Keratinocyte (primary cell): ENCODE results near the gene TMEM150A. TPM values are rescaled to one million over a fixed set of nuclear protein-coding genes. Genes with fewer than 3 reads are reported as not detected.

Experiments used
- DNase-seq: peaks from one replicate; pipeline ENCODE4 v3.0.0-alpha.2; 2011; ENCODE audit warnings: low read depth, missing footprints, low spot score
- FAIRE-seq: peaks from 2 replicates; lab custom pipeline; 2011; peaks lifted over from hg19 to GRCh38; lab: Jason Lieb, UNC
- H2AFZ ChIP-seq: 2 replicates; pipeline ENCODE4 v1.6.0; 2012; ENCODE audit warnings: low read length, control low read depth, inconsistent platforms; ENCODE audit not compliant: control insufficient read depth
- H3K27ac ChIP-seq: 2 replicates; pipeline ENCODE4 v1.5.1; 2011; ENCODE audit warnings: low read length; ENCODE audit not compliant: control insufficient read depth, insufficient read depth
- H3K27me3 ChIP-seq: 3 replicates; pipeline ENCODE4 v1.6.0; 2011; ENCODE audit warnings: low read length; ENCODE audit not compliant: control insufficient read depth, insufficient read depth; ENCODE audit errors: extremely low read depth
- H3K36me3 ChIP-seq, 2 experiments: 2 replicates in 1 of 2; 3 replicates in 1 of 2; pipeline ENCODE4 v1.5.1; 2011; ENCODE audit warnings: low read length in 2 of 2, mild to moderate bottlenecking in 1 of 2; ENCODE audit not compliant: control insufficient read depth in 2 of 2, insufficient read depth in 2 of 2; ENCODE audit errors: extremely low read depth in 1 of 2
- H3K4me1 ChIP-seq: 3 replicates; pipeline ENCODE4 v1.5.1; 2011; ENCODE audit warnings: low read length; ENCODE audit not compliant: control insufficient read depth, insufficient read depth; ENCODE audit errors: extremely low read depth
- H3K4me2 ChIP-seq: 3 replicates; pipeline ENCODE4 v1.6.0; 2011; ENCODE audit warnings: low read depth, low read length; ENCODE audit not compliant: control insufficient read depth, insufficient read depth; ENCODE audit errors: extremely low read depth
- H3K4me3 ChIP-seq, 3 experiments: fragments of 200-600 bp in 1 of 3; sonication (generic) in 1 of 3; 2 replicates in 2 of 3; 3 replicates in 1 of 3; pipeline ENCODE4 v1.5.1; 2011 to 2016; ENCODE audit warnings: low read length in 3 of 3, mild to moderate bottlenecking in 3 of 3, control low read depth in 2 of 3, inconsistent platforms in 1 of 3, low read depth in 1 of 3, mixed read lengths in 1 of 3, mixed run types in 1 of 3, moderate library complexity in 1 of 3; ENCODE audit not compliant: control insufficient read depth in 2 of 3, insufficient read depth in 2 of 3; ENCODE audit errors: extremely low read depth in 1 of 3
- H3K79me2 ChIP-seq: 2 replicates; pipeline ENCODE4 v1.6.0; 2012; ENCODE audit warnings: low read length; ENCODE audit not compliant: control insufficient read depth, insufficient read depth
- H3K9ac ChIP-seq: 3 replicates; pipeline ENCODE4 v1.6.0; 2011; ENCODE audit warnings: low read length; ENCODE audit not compliant: control insufficient read depth, insufficient read depth; ENCODE audit errors: extremely low read depth
- H3K9me1 ChIP-seq: 3 replicates; pipeline ENCODE4 v1.6.0; 2011; ENCODE audit warnings: low read length; ENCODE audit not compliant: control insufficient read depth, insufficient read depth; ENCODE audit errors: extremely low read depth
- H3K9me3 ChIP-seq: 2 replicates; pipeline ENCODE4 v1.5.1; 2012; ENCODE audit warnings: low read depth, low read length; ENCODE audit not compliant: control insufficient read depth
- H4K20me1 ChIP-seq: 3 replicates; pipeline ENCODE4 v1.6.0; 2011; ENCODE audit warnings: low read length; ENCODE audit not compliant: control insufficient read depth, insufficient read depth; ENCODE audit errors: extremely low read depth
- EZH2 ChIP-seq: IDR thresholded peaks from one replicate; pipeline ENCODE4 v1.6.1; 2012; ENCODE audit warnings: inconsistent platforms, mild to moderate bottlenecking, low read length, moderate library complexity
- dilution Hi-C: fragments of 300-500 bp; cut with MboI; formaldehyde crosslinking; loops from one replicate; pipeline ENCODE4 v1.7.0; 2020; ENCODE audit warnings: low sequenced_read_pairs; ENCODE audit not compliant: extremely low pct_ligation_motif_present
- polyA plus RNA-seq, 5 experiments: library from polyadenylated mRNA; depleted of rRNA in 3 of 5; stranded (reverse) in 3 of 5; stranded (forward) in 1 of 5; unstranded in 1 of 5; fragments of >200 nt; gene quantifications; 1 replicate in 1 of 5; 2 replicates in 3 of 5; 3 replicates in 1 of 5; pipeline versions ENCODE4 v1.2.1 to v1.2.3, GENCODE V29; 2011 to 2012; ENCODE audit warnings: missing spikeins in 2 of 5, low read depth in 1 of 5, low replicate concordance in 1 of 5
- TF ChIP-seq, protein P1 (sequence below), 3 experiments: IDR thresholded peaks in 1 of 3; conservative IDR thresholded peaks in 1 of 3; optimal IDR thresholded peaks in 1 of 3; 2 replicates in 2 of 3; 3 replicates in 1 of 3; pipeline versions ENCODE3 to v1.5.1; 2011; ENCODE audit warnings: low read length in 3 of 3, mild to moderate bottlenecking in 3 of 3, moderate library complexity in 2 of 3, control low read depth in 1 of 3, inconsistent platforms in 1 of 3; ENCODE audit not compliant: insufficient read depth in 2 of 3; ENCODE audit errors: extremely low read depth in 1 of 3

TMEM150A gene
- polyA plus RNA-seq, 1 donor (not counting 4 experiments of a cell fraction or from before 2014, with no cell fraction given): 7.7 TPM

DNA sequence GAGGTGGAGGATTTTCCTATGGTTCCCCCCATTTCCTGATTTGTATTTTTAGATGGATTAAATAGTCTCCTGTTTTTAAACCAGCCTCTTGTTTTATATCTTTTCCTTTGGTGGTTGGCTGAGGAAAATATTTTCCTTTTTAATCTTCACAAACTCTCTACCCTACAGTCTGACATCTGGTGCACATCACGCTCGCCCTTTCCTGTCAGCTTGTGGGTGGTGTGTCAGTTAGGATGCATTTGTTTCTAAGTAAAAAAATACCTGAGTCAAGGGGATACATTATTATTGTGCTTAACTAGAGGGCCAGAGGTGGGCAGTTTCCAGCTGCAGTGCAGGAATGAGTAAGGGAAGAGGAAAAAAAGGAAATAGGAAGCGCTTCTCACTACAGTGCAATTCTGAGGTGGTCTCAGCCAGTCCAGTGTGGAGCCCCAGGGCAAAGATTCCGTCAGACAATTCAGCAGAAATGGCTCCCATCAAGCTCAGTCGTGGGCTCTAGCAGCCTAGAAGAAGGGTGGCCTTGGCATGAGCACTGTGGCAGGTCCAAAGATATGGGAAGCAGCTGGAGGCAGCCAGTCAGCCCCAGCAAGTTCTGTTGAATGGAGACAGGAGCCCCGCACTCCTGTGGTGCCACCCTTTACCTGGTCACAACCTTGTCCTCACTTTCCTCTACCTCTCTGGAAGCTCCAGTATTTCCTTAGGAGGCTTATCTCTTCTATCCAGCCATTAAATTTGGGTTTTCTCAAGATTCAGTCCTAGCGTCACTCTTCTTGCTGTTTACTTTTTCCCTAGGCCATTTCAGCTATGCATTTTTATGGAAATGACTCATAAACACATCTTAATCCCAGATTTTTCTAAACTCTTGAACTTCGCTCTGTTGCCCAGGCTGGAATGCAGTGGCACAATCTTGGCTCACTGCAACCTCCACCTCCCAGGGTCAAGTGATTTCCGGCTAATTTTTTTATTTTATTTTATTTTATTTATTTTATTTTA is 47.0 kb upstream of the TMEM150A start:
- H3K36me3 ChIP-seq: peaks cover 19 to 32% of the 10 kb centered on the region in 2 experiments
- FAIRE-seq: no peak
- no peaks in the 10 kb centered on the region for H3K27me3 ChIP-seq
- no peak overlapping the region for H3K9ac ChIP-seq
- no peaks in the 10 kb centered on the region for H4K20me1 ChIP-seq
- H3K9me1 ChIP-seq: no peaks in the 10 kb centered on the region
- no peak for DNase-seq
- no peaks in the 10 kb centered on the region for H3K79me2 ChIP-seq
- H3K9me3 ChIP-seq: no peaks in the 10 kb centered on the region
- H3K4me1 ChIP-seq: no peaks in the 10 kb centered on the region
- dilution Hi-C loops: no loop called here
- TF ChIP-seq, protein P1, sequence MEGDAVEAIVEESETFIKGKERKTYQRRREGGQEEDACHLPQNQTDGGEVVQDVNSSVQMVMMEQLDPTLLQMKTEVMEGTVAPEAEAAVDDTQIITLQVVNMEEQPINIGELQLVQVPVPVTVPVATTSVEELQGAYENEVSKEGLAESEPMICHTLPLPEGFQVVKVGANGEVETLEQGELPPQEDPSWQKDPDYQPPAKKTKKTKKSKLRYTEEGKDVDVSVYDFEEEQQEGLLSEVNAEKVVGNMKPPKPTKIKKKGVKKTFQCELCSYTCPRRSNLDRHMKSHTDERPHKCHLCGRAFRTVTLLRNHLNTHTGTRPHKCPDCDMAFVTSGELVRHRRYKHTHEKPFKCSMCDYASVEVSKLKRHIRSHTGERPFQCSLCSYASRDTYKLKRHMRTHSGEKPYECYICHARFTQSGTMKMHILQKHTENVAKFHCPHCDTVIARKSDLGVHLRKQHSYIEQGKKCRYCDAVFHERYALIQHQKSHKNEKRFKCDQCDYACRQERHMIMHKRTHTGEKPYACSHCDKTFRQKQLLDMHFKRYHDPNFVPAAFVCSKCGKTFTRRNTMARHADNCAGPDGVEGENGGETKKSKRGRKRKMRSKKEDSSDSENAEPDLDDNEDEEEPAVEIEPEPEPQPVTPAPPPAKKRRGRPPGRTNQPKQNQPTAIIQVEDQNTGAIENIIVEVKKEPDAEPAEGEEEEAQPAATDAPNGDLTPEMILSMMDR (optimal IDR thresholded peaks at IDR 0.05 in 1 of 3, IDR thresholded peaks at IDR 0.05 in 1 of 3, conservative IDR thresholded peaks at IDR 0.05 in 1 of 3; ENCODE audit: extremely low read depth in 1 of 3, insufficient read depth in 2 of 3, low read length in 3 of 3): no peak
- no peak for TF ChIP-seq EZH2
- H3K4me2 ChIP-seq: no peak overlapping the region
- H3K4me3 ChIP-seq: no peak overlapping the region
- H3K27ac ChIP-seq: no peak overlapping the region
- no peak overlapping the region for H2AFZ ChIP-seq

DNA sequence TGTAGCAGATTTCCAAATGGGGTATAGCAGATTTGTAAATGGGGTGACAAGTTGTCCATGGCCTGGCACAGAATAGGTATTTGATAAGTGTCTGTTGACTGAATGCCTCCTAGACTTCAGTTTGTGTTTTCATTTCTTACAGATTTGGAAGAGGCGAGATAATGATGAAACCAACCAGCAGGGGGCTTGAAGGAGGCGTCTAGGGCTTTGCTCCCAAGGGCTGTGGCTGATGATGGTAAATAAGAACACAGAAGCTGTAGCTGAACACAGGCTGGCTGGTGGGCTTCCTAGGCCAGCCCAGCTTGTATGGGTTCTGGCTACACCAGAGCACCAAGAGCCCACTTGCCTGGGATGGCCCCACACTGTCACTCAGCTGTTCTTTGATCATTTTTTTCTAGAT is 46.1 kb upstream of the TMEM150A start:
- Histone ChIP-seq H3K9me3 (no peaks in the 10 kb centered on the region), H3K79me2 (no peaks in the 10 kb centered on the region), H3K4me2 (no peak overlapping the region), H3K9ac (no peak overlapping the region), H3K27ac (no peak overlapping the region), H3K4me1 (no peaks in the 10 kb centered on the region), H2AFZ (no peak overlapping the region), H3K4me3 (no peak overlapping the region), H3K36me3 (peaks cover 27 to 34% of the 10 kb centered on the region in 2 experiments), H4K20me1 (no peaks in the 10 kb centered on the region), H3K27me3 (no peaks in the 10 kb centered on the region), H3K9me1 (no peaks in the 10 kb centered on the region)
- TF ChIP-seq, protein P1 (optimal IDR thresholded peaks at IDR 0.05 in 1 of 3, IDR thresholded peaks at IDR 0.05 in 1 of 3, conservative IDR thresholded peaks at IDR 0.05 in 1 of 3; ENCODE audit: extremely low read depth in 1 of 3, insufficient read depth in 2 of 3, low read length in 3 of 3): peak; percentile 22 to 43 (median 38)
- TF ChIP-seq EZH2: no peak
- FAIRE-seq (no peak), DNase-seq (no peak)
- dilution Hi-C loops: no loop called here
